ENCODE measurements around the gene KRI1.
"Not testable (repeated sequence)": the region's sequence is repeated elsewhere in the genome, so short reads cannot be mapped to it uniquely, and the experiment has no call there.

DNA sequence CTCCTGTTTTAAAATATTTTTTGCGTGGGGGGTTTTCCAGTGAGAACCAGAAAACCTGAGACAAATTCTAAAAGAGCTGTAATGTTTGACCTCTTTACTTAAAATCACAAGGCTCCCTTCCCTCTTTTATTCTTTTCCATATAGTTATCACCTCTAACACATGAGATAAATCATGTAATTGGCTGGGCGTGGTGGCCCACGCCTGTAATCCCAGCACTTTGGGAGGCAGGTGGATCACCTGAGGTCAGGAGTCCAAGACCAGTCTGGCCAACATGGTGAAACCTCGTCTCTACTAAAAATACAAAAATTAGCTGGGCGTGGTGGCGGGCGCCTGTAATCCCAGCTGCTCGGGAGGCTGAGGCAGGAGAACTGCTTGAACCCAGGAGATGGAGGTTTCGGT lies 14.8 kb downstream of the KRI1 start:
- TF ChIP-seq, protein P1, sequence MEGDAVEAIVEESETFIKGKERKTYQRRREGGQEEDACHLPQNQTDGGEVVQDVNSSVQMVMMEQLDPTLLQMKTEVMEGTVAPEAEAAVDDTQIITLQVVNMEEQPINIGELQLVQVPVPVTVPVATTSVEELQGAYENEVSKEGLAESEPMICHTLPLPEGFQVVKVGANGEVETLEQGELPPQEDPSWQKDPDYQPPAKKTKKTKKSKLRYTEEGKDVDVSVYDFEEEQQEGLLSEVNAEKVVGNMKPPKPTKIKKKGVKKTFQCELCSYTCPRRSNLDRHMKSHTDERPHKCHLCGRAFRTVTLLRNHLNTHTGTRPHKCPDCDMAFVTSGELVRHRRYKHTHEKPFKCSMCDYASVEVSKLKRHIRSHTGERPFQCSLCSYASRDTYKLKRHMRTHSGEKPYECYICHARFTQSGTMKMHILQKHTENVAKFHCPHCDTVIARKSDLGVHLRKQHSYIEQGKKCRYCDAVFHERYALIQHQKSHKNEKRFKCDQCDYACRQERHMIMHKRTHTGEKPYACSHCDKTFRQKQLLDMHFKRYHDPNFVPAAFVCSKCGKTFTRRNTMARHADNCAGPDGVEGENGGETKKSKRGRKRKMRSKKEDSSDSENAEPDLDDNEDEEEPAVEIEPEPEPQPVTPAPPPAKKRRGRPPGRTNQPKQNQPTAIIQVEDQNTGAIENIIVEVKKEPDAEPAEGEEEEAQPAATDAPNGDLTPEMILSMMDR (IDR thresholded peaks at IDR 0.05; ENCODE audit: low read length), result not testable (repeated sequence)
- TF ChIP-seq EZH2 (optimal IDR thresholded peaks at IDR 0.05; ENCODE audit: low read depth, low read length); EZH2phosphoT487 (IDR thresholded peaks at IDR 0.05; ENCODE audit: low read length): not testable (repeated sequence)

Data from MM.1S (cell line).